Activated naive CD8-positive, alpha-beta T cell (primary cell): Measurements from ENCODE around the gene MGAT4A.
A peak's percentile ranks its signal among the peaks of the same experiment; 100 is the strongest.
"Not testable (repeated sequence)": the region's sequence is repeated elsewhere in the genome, so short reads cannot be mapped to it uniquely, and the experiment has no call there.

ENCODE experiments used
- H3K27ac Mint-ChIP-seq: one replicate; pipeline ENCODE4 v1.8.0; 2021; ENCODE audit warnings: mixed read lengths
- H3K27me3 Mint-ChIP-seq: one replicate; pipeline ENCODE4 v1.8.0; 2021; ENCODE audit warnings: mixed read lengths
- H3K36me3 Mint-ChIP-seq: one replicate; pipeline ENCODE4 v1.8.0; 2021; ENCODE audit warnings: mixed read lengths
- H3K4me1 Mint-ChIP-seq: one replicate; pipeline ENCODE4 v1.8.0; 2021; ENCODE audit warnings: low read depth, mixed read lengths
- H3K4me3 Mint-ChIP-seq: one replicate; pipeline ENCODE4 v1.8.0; 2021; ENCODE audit warnings: mild to moderate bottlenecking, mixed read lengths
- H3K9me3 Mint-ChIP-seq: one replicate; pipeline ENCODE4 v1.8.0; 2021; ENCODE audit warnings: low read depth, mixed read lengths

MGAT4A gene

DNA sequence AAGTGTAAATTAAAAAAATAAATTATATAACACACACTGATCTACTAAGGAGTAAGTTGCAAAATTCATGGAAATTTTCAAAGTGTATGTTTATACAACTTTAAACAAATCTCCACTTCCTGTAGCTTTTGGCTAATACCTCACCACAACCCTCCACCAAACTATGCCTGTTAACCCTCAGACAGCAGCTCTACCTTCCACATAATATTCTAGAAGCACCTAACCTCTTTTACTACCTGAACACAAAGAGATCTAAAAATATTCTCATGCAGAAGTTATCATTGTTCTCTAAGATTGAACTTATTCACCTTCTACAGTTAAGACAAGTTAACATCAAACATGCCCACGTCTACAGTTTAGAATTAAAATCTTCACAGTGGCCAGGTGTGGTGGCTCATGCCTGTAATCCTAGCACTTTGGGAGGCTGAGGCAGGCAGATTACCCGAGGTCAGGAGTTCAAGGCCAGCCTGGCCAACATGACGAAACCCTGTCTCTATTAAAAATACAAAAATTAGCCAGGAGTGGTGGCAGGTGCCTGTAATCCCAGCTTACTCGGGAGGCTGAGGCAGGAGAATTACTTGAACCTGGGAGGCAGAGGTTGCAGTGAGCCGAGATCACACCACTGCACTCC lies 2.7 kb downstream of the MGAT4A start:
- H3K36me3 Mint-ChIP-seq, H3K9me3 Mint-ChIP-seq, H3K27me3 Mint-ChIP-seq: not testable (repeated sequence)
- H3K4me1 Mint-ChIP-seq = peaks cover 74% of the 10 kb centered on the region
- H3K4me3 Mint-ChIP-seq = peak overlapping the region; percentile 88
- H3K27ac Mint-ChIP-seq = peak overlapping the region; percentile 87

DNA sequence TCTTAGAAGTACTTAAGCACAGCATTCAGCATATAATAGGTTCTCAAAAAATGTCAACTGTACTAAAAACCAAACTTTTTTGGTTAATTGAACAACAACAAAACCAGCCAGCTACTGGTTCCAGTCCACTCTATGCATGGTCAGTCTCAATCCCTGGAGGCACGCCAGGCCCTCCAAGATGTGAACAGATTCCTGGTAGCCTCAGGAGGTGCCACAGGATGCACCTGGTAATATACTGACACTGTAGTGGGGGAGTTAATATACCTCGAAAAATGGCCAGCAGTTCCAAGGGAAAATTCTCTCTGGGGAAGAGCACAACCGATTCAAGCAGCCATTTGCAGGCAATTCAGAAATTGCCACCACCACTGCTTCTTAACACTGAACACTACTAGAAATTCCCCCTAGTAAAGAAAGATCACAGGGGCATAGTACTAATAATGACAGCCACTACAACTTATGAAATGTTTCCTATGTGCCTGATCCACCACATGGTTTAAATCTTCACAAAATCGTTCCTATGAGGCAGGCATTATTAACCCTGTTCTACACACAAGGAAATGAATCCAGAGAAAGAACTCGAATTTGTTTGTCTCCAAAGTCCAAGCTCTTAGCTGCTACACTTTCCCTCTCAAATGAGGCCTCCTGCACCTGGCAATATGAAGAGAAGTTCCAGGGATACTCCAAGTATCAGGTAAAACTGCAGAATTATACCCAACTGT lies 3.4 kb downstream of the MGAT4A start:
- H3K9me3 Mint-ChIP-seq = no peaks in the 10 kb centered on the region
- H3K4me1 Mint-ChIP-seq = peaks cover 74% of the 10 kb centered on the region
- H3K27me3 Mint-ChIP-seq = no peaks in the 10 kb centered on the region
- H3K36me3 Mint-ChIP-seq = peaks cover 6% of the 10 kb centered on the region
- H3K4me3 Mint-ChIP-seq = peak overlapping the region; percentile 88
- peak overlapping the region; percentile 87 for H3K27ac Mint-ChIP-seq

DNA sequence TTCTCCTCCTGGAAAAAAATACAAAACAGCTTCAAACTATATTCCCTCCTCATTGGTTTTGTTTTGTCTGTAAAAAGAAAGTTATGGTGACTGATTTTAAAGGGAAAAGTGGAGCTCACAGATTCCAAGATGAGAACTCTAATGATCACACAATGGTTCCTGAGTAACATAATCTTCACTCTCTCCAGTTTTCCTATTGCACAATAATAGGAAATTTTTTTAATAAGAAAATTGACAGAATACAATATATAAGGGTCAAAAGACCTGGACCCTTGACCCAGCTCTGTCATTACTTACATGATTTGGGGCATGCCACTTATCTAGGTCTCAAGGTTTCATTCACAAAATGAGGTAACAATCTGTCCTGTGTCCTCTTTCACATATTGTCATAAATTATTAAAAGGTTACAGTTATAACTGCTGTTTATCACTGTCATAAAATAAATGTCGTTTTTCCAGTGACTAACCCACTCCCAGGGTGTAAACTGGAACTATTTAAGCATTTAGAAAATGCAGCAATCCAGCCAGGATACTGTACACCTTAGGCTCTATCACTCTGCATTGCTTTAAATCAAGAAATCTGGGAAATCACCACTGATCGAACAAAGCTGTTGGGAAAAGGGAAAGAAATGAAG lies 4.1 kb downstream of the MGAT4A start:
- Mint-ChIP-seq H3K4me1 (peaks cover 74% of the 10 kb centered on the region), H3K27me3 (no peaks in the 10 kb centered on the region), H3K4me3 (peak overlapping the region; percentile 88), H3K9me3 (no peaks in the 10 kb centered on the region), H3K36me3 (peaks cover 12% of the 10 kb centered on the region), H3K27ac (peak overlapping the region; percentile 87)

DNA sequence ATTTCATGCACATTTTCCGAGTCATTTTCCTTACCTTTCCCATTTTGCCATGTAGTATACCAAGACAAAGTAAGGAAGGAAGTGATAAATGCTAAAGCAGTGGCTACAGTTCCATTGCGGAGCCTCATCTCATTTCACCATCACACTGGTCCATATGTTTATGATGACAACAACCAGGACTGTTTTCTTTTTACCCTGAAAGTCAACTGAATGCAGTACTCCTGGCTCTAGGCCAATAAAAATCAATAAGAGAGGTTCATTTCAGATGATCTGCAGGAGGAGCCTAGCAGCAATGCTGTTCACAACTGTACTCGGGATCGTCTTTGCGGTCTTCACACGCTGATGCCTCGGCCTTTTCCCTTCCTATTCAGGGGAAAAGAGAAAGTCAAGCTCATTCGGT lies 4.7 kb downstream of the MGAT4A start:
- H3K9me3 Mint-ChIP-seq = no peaks in the 10 kb centered on the region
- H3K27me3 Mint-ChIP-seq = no peaks in the 10 kb centered on the region
- H3K4me1 Mint-ChIP-seq = peaks cover 73% of the 10 kb centered on the region
- H3K4me3 Mint-ChIP-seq = peak overlapping the region; percentile 88
- H3K27ac Mint-ChIP-seq = peak overlapping the region; percentile 87
- peaks cover 12% of the 10 kb centered on the region for H3K36me3 Mint-ChIP-seq

DNA sequence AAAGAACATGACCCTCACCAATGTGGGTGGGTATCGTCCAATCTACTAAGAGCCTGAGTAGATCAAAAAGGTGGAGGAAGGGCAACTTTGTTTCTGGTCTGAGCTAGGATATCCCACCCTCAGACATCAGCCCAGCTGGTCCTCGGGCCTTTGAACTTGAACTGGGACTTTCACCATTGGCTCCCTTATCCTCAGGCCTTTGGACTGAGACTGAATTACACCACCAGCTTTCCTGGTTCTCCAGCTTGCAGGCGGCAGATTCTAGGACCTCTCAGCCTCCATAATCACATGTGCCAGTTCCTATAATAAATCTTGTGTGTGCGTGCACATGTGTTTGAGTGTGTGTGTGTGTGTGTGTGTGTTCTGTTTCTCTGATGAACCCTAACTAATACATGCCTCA lies 10.6 kb downstream of the MGAT4A start:
- H3K27me3 Mint-ChIP-seq = no peaks in the 10 kb centered on the region
- peak overlapping the region; percentile 75 for H3K27ac Mint-ChIP-seq
- H3K4me3 Mint-ChIP-seq = no peak overlapping the region
- H3K36me3 Mint-ChIP-seq = peaks cover 23% of the 10 kb centered on the region
- peaks cover 82% of the 10 kb centered on the region for H3K4me1 Mint-ChIP-seq
- no peaks in the 10 kb centered on the region for H3K9me3 Mint-ChIP-seq

DNA sequence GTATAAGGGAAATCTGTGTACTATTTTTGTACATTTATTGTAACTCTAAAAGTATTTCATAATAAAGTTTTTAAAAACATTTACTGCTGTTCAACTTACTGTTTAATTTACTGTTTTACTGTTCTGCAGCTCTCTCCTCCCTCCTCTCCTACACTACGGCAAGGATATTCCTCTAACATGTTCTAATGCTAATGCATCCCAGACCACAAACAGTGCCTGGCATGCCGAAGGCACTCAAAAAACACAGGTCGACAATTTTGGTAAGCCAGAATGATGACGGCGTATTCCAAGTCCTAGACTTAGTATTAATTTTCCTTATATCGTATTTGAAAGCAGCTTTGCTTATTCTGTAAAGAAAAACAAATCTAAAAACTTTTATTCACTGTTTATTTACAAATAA lies 13.3 kb downstream of the MGAT4A start:
- no peak overlapping the region for H3K4me3 Mint-ChIP-seq
- H3K4me1 Mint-ChIP-seq = peaks cover 82% of the 10 kb centered on the region
- H3K9me3 Mint-ChIP-seq = no peaks in the 10 kb centered on the region
- H3K27me3 Mint-ChIP-seq = no peaks in the 10 kb centered on the region
- peaks cover 17% of the 10 kb centered on the region for H3K36me3 Mint-ChIP-seq
- peak overlapping the region; percentile 86 for H3K27ac Mint-ChIP-seq

DNA sequence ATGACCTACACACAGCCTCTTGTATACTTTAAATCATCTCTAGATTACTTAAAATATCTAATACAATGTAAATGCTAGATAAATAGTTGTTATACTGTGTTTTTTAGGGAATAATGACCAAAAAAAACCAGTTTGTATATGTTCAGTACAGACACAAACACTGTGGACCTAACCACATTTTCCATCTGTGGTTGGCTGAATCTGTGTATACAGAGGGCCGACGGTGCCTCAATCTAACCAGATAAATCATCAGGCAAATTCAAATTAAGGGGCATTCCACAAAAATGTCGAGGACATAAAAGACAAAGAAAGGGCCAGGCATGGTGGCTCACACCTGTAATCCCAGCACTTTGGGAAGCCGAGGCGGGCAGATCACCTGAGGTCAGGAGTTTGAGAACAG lies 14.1 kb downstream of the MGAT4A start:
- H3K4me3 Mint-ChIP-seq = no peak overlapping the region
- no peaks in the 10 kb centered on the region for H3K27me3 Mint-ChIP-seq
- H3K27ac Mint-ChIP-seq = peak overlapping the region; percentile 95
- H3K36me3 Mint-ChIP-seq = peaks cover 14% of the 10 kb centered on the region
- H3K9me3 Mint-ChIP-seq = no peaks in the 10 kb centered on the region
- peaks cover 83% of the 10 kb centered on the region for H3K4me1 Mint-ChIP-seq

DNA sequence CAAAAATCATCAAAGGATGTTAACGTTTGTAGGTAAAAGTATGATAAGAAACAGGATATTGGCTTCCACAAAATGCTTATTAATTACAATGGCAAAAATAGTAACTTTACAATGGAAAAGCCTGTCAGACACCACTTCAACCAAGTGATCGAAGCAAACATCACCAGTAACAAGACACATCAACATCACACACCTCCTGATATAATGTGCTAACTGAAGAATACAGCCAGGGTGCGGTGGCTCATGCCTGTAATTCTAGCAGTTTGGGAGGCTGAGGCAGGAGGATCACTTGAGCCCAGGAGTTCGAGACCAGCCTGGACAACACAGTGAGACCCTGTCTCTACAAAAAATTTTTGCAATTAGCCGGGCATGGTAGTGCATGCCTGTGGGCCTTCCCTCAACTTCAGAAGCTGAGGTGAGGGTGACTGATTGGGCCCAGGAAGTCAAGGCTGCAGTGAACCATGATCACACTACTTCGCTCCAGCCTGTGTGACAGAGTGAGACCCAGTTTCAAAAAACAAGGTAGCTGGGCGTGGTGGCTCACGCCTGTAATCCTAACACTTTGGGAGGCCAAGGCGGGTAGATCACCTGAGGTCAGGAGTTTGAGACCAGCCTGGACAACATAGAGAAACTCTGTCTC lies 15.0 kb downstream of the MGAT4A start:
- Mint-ChIP-seq H3K36me3 (peaks cover 14% of the 10 kb centered on the region), H3K27me3 (no peaks in the 10 kb centered on the region), H3K4me3 (peak overlapping the region; percentile 64), H3K27ac (peak overlapping the region; percentile 95), H3K4me1 (peaks cover 89% of the 10 kb centered on the region), H3K9me3 (no peaks in the 10 kb centered on the region)

DNA sequence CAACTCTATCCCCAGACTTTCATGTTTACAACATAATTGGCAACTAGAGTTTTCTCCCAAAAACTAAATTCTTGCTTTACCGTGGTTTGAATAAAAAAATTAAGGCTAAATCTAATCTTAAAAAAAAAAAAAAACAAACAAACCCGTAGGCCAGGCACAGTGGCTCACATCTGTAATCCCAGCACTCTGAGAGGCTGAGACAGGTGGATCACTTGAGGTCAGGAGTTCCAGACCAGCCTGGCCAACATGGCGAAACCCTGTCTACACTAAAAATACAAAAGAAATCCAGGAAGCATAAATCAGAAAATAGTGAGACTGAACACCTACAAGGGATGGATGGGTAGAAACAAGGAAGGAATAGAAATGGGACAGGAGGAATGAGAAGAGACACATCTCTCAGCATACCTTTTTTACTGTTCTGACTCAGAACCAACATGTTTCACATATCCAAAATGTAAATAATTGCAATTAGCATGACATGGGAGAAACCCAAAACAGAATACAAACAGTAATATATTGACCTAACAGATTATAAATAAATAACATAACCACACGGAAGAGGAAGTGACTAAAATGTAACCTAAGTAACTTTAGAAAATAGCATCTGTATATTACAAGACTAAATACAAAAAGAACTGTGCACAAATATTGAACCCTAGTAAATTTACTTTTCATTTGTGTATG lies 17.5 kb downstream of the MGAT4A start:
- Mint-ChIP-seq H3K27me3 (no peaks in the 10 kb centered on the region), H3K4me3 (peak overlapping the region; percentile 6), H3K4me1 (peaks cover 96% of the 10 kb centered on the region), H3K9me3 (no peaks in the 10 kb centered on the region), H3K27ac (peak overlapping the region; percentile 95), H3K36me3 (peaks cover 6% of the 10 kb centered on the region)

DNA sequence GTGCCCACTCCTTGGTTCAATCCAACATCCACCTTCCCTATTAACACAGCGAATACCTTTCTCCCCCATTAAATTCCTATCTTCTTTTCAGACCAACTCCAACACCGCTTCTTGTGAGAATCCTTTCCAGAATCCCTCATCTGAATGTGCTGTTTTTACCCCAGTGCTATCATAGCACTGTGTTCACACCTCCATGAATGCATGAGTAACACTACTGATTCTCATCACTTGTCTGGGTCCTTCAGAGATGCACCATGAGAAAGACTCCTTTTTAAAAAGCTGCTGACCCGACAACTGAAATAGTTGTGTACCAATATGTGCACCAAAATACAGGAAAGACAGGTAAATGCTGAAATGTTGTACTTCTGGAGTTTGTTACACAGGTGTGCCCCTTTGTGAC lies 18.8 kb downstream of the MGAT4A start:
- H3K27ac Mint-ChIP-seq = peak overlapping the region; percentile 92
- peaks cover 94% of the 10 kb centered on the region for H3K4me1 Mint-ChIP-seq
- peak overlapping the region; percentile 74 for H3K4me3 Mint-ChIP-seq
- H3K36me3 Mint-ChIP-seq = peaks cover 10% of the 10 kb centered on the region
- no peaks in the 10 kb centered on the region for H3K9me3 Mint-ChIP-seq
- no peaks in the 10 kb centered on the region for H3K27me3 Mint-ChIP-seq

DNA sequence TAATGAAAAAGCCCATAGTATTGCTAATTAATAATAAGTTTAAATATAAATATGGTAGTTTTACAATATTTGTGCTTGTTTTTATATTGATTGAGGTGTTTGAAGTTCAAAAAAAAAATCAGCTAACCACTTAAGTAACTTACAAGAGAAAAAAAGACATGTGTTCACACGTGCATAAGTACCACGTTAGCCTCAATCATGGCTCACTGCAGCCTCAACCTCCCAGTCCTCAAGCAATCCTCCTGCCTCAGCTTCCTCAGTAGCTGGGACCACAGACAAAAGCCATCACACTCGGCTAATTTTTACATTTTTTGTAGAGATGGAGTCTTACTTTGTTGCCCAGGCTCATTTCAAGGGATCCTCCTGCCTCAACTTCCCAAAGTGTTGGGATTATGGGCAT lies 19.4 kb downstream of the MGAT4A start:
- Mint-ChIP-seq H3K27ac (peak overlapping the region; percentile 96), H3K9me3 (no peaks in the 10 kb centered on the region), H3K4me1 (peaks cover 91% of the 10 kb centered on the region), H3K4me3 (peak overlapping the region; percentile 24), H3K36me3 (peaks cover 8% of the 10 kb centered on the region), H3K27me3 (no peaks in the 10 kb centered on the region)

DNA sequence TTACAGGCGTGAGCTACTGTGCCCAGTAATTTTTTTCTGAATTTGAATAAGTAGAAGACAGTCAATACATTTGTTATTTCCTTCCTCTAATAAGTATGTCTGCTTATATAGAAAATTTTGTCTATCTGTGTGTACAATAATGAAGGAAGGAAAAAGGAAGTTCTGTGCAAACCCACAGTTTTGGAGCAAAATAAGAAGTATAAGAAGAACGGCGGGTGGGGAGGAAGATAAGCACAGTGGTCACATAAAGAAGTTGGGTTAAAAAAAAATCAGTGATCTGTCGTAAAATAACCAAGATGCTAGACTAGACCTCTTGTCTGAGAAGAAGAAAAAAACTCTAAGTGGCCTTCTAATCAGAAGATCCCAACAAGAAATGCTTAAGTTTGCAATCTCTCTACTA lies 20.2 kb downstream of the MGAT4A start:
- peaks cover 8% of the 10 kb centered on the region for H3K36me3 Mint-ChIP-seq
- H3K9me3 Mint-ChIP-seq = no peaks in the 10 kb centered on the region
- H3K27me3 Mint-ChIP-seq = no peaks in the 10 kb centered on the region

DNA sequence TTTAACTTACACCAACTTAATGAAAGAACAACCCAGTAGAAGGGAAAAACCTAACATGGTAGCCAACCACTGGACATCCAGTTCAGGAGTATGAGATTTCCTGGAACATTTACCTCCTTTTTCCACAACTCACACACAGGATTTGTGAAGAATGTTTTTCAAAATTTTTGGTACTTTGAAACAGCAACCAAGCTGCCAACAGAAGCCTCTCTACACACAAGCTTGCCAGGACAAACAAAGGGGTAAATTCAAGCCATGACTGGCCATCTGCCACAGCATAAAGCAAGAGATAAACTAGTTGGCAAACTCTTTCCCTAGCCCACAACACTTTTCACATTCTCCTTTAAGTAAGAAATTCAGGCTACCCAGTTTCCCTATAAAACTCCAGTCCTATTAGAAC lies 21.4 kb downstream of the MGAT4A start:
- H3K9me3 Mint-ChIP-seq = no peaks in the 10 kb centered on the region
- H3K27ac Mint-ChIP-seq = peak overlapping the region; percentile 96
- H3K4me1 Mint-ChIP-seq = peaks cover 84% of the 10 kb centered on the region
- H3K36me3 Mint-ChIP-seq = peaks cover 8% of the 10 kb centered on the region
- peak overlapping the region; percentile 40 for H3K4me3 Mint-ChIP-seq
- no peaks in the 10 kb centered on the region for H3K27me3 Mint-ChIP-seq

More for the DNA sequence above, 20.2 kb downstream of the MGAT4A start:
- H3K4me3 Mint-ChIP-seq = peak overlapping the region; percentile 77
- H3K4me1 Mint-ChIP-seq = peaks cover 86% of the 10 kb centered on the region
- H3K27ac Mint-ChIP-seq = peak overlapping the region; percentile 96

DNA sequence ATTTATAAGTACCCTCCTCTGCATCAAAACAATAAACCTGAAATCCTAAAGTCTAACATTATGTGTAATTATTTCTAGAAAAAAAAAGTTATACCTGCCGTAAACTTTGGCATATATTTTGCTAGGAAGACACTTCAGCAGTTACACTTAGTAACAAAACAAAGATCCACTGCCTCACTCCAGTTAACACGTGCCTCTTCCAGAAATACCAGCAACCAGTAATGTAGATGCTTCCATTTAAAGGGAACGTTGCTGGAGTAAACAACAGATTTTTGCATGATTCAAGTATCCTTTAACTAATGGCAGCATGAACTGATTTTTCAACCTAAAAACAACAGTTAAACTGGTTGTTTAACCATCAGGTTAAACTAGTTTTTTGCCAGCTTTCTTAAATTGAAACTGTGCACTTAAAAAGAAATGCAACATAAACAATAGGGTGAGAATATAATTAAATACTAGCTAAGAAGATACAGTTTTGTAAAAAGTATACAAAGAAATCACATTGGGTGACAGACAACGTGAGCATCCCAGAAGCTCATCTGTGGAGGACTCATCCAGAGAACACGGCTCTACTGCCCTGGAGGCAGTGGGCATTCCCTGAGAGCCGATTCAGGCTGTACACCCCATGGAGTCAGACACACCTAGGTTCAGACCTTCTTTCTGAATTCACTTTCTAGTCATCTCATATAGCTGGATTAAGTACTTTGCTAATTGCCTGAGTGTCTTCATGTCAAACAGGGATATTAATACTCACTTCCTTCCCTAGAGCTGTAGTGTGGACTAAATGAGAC lies 22.3 kb downstream of the MGAT4A start:
- Mint-ChIP-seq H3K4me3 (peak overlapping the region; percentile 49), H3K27ac (peak overlapping the region; percentile 96), H3K4me1 (peaks cover 84% of the 10 kb centered on the region), H3K9me3 (no peaks in the 10 kb centered on the region), H3K36me3 (peaks cover 8% of the 10 kb centered on the region), H3K27me3 (no peaks in the 10 kb centered on the region)
